SU-DHL-6 (cell line): ENCODE data around the gene FAM98B.

Experiments used
- H2AFZ ChIP-seq: fragments of 200-600 bp; sonication (generic); 2 replicates; pipeline ENCODE4 v1.6.1; 2014; ENCODE audit warnings: low read depth, mild to moderate bottlenecking, moderate library complexity, mixed read lengths, antibody characterized with exemption, low read length; ENCODE audit not compliant: severe bottlenecking
- H3F3A ChIP-seq: fragments of 200-600 bp; shearing (Covaris generic); 2 replicates; pipeline ENCODE4 v1.6.0; 2016; ENCODE audit warnings: antibody characterized with exemption, mild to moderate bottlenecking; ENCODE audit not compliant: insufficient read depth
- H3K27ac ChIP-seq: fragments of 200-600 bp; sonication (generic); 2 replicates; pipeline ENCODE4 v1.5.1; 2016; ENCODE audit warnings: low read depth, mild to moderate bottlenecking, low read length, moderate library complexity, mixed read lengths
- H3K27me3 ChIP-seq: fragments of 200-600 bp; sonication (generic), shearing (Covaris generic); 2 replicates; pipeline ENCODE4 v1.6.0; 2014; ENCODE audit warnings: mild to moderate bottlenecking, low read length
- H3K36me3 ChIP-seq: fragments of 200-600 bp; sonication (generic); 2 replicates; pipeline ENCODE4 v1.6.1; 2014; ENCODE audit warnings: mild to moderate bottlenecking, low read length, mixed read lengths
- H3K4me2 ChIP-seq: fragments of 300-600, 200-600 bp; shearing (Covaris generic), sonication (generic); 2 replicates; pipeline ENCODE4 v1.6.0; 2014; ENCODE audit warnings: low read length, low read depth, mild to moderate bottlenecking; ENCODE audit not compliant: poor library complexity, severe bottlenecking
- H3K4me3 ChIP-seq: fragments of 200-600 bp; sonication (generic); 2 replicates; pipeline ENCODE4 v1.5.1; 2014; ENCODE audit warnings: antibody characterized with exemption, low read length, mild to moderate bottlenecking, mixed read lengths; ENCODE audit not compliant: insufficient read depth, poor library complexity, severe bottlenecking
- H3K79me2 ChIP-seq: fragments of 200-600 bp; sonication (generic); 2 replicates; pipeline ENCODE4 v1.6.1; 2014; ENCODE audit warnings: mild to moderate bottlenecking, low read length, moderate library complexity; ENCODE audit not compliant: insufficient read depth
- H3K9ac ChIP-seq: fragments of 200-600 bp; sonication (generic); 2 replicates; pipeline ENCODE4 v1.7.0; 2014; ENCODE audit warnings: mild to moderate bottlenecking, low read length
- H3K9me2 ChIP-seq: fragments of 200-600 bp; sonication (generic); replicated peaks from 2 replicates; pipeline ENCODE4 v1.6.1; 2014; ENCODE audit warnings: low read length; ENCODE audit not compliant: insufficient read depth
- H3K9me3 ChIP-seq: fragments of 200-600 bp; sonication (generic); 2 replicates; pipeline ENCODE4 v1.6.1; 2014; ENCODE audit warnings: low read length, mixed read lengths; ENCODE audit not compliant: insufficient read depth
- H4K20me1 ChIP-seq: fragments of 200-600 bp; sonication (generic); 2 replicates; pipeline ENCODE4 v1.6.1; 2014; ENCODE audit warnings: low read depth, mild to moderate bottlenecking, antibody characterized with exemption, low read length, moderate library complexity, mixed read lengths
- CTCF ChIP-seq: fragments of 200-600 bp; sonication (generic); IDR thresholded peaks from one replicate; pipeline ENCODE4 v1.5.1; 2017; ENCODE audit warnings: antibody characterized with exemption, mild to moderate bottlenecking, low read length, moderate library complexity; ENCODE audit not compliant: insufficient read depth, poor library complexity, severe bottlenecking
- EZH2phosphoT487 ChIP-seq: fragments of 200-600 bp; sonication (generic), shearing (Covaris generic); conservative IDR thresholded peaks from 2 replicates; pipeline ENCODE4 v1.6.1; 2018; ENCODE audit warnings: mild to moderate bottlenecking, antibody characterized with exemption, low read length, moderate library complexity, mixed read lengths

FAM98B gene

GRCh38 chr15:38460543-38460942 lies 6.6 kb downstream of the FAM98B start:
- no peak overlapping the region for H3K9ac ChIP-seq
- no peak overlapping the region for H3K4me2 ChIP-seq
- no peak overlapping the region for H3K27ac ChIP-seq

GRCh38 chr15:38461066-38461833 lies 7.3 kb downstream of the FAM98B start:
- Histone ChIP-seq H2AFZ (no peak overlapping the region), H3K4me3 (no peak overlapping the region), H3K36me3 (no peaks in the 10 kb centered on the region; the same call in 1 of the 2 replicates), H3K79me2 (peaks cover 83% of the 10 kb centered on the region), H3K27me3 (no peaks in the 10 kb centered on the region), H3K9ac (no peak overlapping the region), H3K27ac (no peak overlapping the region), H3K9me3 (no peaks in the 10 kb centered on the region), H3F3A (0 out of 2 replicates have a peak, but pooled peaks cover 6% of the 10 kb centered on the region), H3K9me2 (no peaks in the 10 kb centered on the region), H3K4me2 (no peak overlapping the region), H4K20me1 (peaks cover 9% of the 10 kb centered on the region)
- TF ChIP-seq EZH2phosphoT487, result no peak
- no peak for TF ChIP-seq CTCF

More at GRCh38 chr15:38460543-38460942, 6.6 kb downstream of the FAM98B start:
- peaks cover 91% of the 10 kb centered on the region for H3K79me2 ChIP-seq
- no peaks in the 10 kb centered on the region for H3K27me3 ChIP-seq
- no peak overlapping the region for H2AFZ ChIP-seq
- H3K4me3 ChIP-seq, result no peak overlapping the region
- H3K36me3 ChIP-seq, result no peaks in the 10 kb centered on the region; the same call in 1 of the 2 replicates
- no peaks in the 10 kb centered on the region for H3K9me3 ChIP-seq
- peaks cover 9% of the 10 kb centered on the region for H4K20me1 ChIP-seq
- no peak for TF ChIP-seq EZH2phosphoT487
- TF ChIP-seq CTCF, result no peak
- H3F3A ChIP-seq, result 0 out of 2 replicates have a peak, but pooled peaks cover 6% of the 10 kb centered on the region
- no peaks in the 10 kb centered on the region for H3K9me2 ChIP-seq

- no peak for TF ChIP-seq CTCF
- Histone ChIP-seq H3K9ac (no peak overlapping the region), H4K20me1 (peaks cover 9% of the 10 kb centered on the region), H3K36me3 (peaks cover 4% of the 10 kb centered on the region; the same call in 1 of the 2 replicates), H3K27me3 (no peaks in the 10 kb centered on the region), H3K9me3 (no peaks in the 10 kb centered on the region), H3K4me2 (no peak overlapping the region), H2AFZ (no peak overlapping the region), H3F3A (0 out of 2 replicates have a peak, but pooled peaks cover 6% of the 10 kb centered on the region), H3K4me3 (no peak overlapping the region), H3K79me2 (peaks cover 57% of the 10 kb centered on the region), H3K27ac (no peak overlapping the region), H3K9me2 (no peaks in the 10 kb centered on the region)
Observed at GRCh38 chr15:38463893-38464292, 10.0 kb downstream of the FAM98B start.
